Tibial nerve (tissue), 4 donors: ENCODE results near the gene ACADS. TPM values are rescaled to one million over a fixed set of nuclear protein-coding genes. Genes with fewer than 3 reads are reported as not detected.

ENCODE experiments used
- DNase-seq, 2 donors: peaks; one replicate each; pipeline ENCODE4 v3.0.0-alpha.2; 2019; ENCODE audit warnings: low spot score in 2 of 2
- H3K27ac ChIP-seq, 4 donors: fragments of 200-600 bp; sonication (generic) in 3 of 4; one replicate each; pipeline ENCODE4 v1.5.1; 2017 to 2019; ENCODE audit warnings: mild to moderate bottlenecking in 1 of 4
- H3K27me3 ChIP-seq, 2 donors: fragments of 200-600 bp; sonication (generic) in 1 of 2; one replicate each; pipeline versions ENCODE4 v1.5.1 to v1.6.0; 2017 to 2019
- H3K36me3 ChIP-seq, 3 donors: fragments of 200-600 bp; sonication (generic); one replicate each; pipeline ENCODE4 v1.5.1; 2018 to 2019
- H3K4me1 ChIP-seq, 4 donors: fragments of 200-600 bp; sonication (generic) in 3 of 4; one replicate each; pipeline ENCODE4 v1.5.1; 2017 to 2019
- H3K4me3 ChIP-seq, 4 donors: fragments of 200-600 bp; sonication (generic) in 3 of 4; one replicate each; pipeline ENCODE4 v1.5.1; 2017 to 2019; ENCODE audit warnings: mild to moderate bottlenecking in 1 of 4, moderate library complexity in 1 of 4
- H3K9me3 ChIP-seq, 4 donors: fragments of 200-600 bp; sonication (generic) in 3 of 4; one replicate each; pipeline ENCODE4 v1.5.1; 2017 to 2019
- CTCF ChIP-seq, 5 experiments: fragments of 200-600 bp in 3 of 5; fragments of 450-650 bp in 2 of 5; sonication (generic) in 3 of 5; IDR thresholded peaks; one replicate each; pipeline ENCODE4 v1.5.1; 2016 to 2019; ENCODE audit warnings: antibody characterized with exemption in 5 of 5, mild to moderate bottlenecking in 3 of 5, moderate library complexity in 2 of 5
- EP300 ChIP-seq, 2 donors: sonication (generic); formaldehyde crosslinking; IDR thresholded peaks; one replicate each; pipeline ENCODE4 v1.6.1; 2017; ENCODE audit warnings: antibody characterized with exemption in 2 of 2, mild to moderate bottlenecking in 1 of 2
- POLR2A ChIP-seq, 2 donors: fragments of 450-650 bp; IDR thresholded peaks; one replicate each; pipeline ENCODE4 v1.6.1; 2017; ENCODE audit warnings: antibody characterized with exemption in 2 of 2, mild to moderate bottlenecking in 2 of 2, moderate library complexity in 2 of 2
- WGBS, 2 donors: methylation state at CpG; one replicate each; pipeline ENCODE4 v1.1.5; 2018; 5-methylcytosine and 5-hydroxymethylcytosine counted together
- total RNA-seq, 4 donors: library from RNA; depleted of rRNA; stranded (reverse); fragments of >200 nt; gene quantifications; one replicate each; pipeline ENCODE4 v1.1.0, GENCODE V29; 2016

ACADS gene
- total RNA-seq, 4 donors from 2014 or later = 24.7 to 53.4 (median 34.3) TPM

DNA sequence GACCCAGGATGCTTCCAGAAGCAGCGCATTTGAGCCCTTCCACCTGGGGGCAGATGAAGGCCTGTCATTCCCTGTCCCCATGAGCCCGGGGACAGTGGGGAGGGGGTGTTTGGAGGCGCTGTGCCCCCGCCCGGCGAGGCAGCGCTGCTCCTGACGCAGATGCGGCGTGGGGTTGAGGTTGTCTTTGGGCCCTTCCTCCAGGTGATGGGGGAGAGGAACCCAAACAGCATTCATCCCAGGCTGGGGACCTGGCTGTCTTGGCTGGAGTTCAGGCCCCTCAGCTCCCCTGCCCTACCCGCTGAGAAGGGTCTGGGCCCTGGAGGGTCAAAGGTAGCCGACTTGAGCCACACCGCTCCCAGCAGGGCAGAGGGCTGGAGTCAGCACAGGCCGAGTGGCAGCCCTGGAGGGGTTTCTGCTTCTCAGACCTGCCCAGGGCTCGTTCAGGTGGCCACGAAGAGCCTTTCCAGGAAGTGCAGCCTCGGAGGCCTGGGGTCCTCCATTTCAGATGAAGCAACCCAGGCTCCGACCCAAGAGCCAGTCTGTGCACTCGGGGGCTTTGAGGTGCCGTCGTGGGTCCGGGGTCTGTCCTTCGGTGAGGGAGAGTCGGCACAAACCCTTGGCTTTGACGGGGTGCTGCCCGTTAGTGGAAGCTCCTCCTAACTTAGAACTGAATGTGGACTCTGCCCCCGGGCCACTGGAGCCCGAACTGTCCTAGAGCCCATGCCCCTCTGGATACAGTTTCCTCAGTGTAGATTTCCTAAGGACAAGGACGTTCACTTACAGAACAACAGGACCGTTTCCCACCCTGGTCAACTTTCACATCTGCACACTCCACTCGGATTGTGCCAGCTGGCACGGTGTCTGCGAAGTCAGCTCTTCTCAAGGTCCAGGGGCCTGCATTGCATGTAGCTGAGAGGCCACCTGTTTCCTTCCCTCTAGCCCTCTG lies 16.1 kb downstream of the ACADS start:
- Histone ChIP-seq H3K4me3 (no peak overlapping the region), H3K36me3 (peaks cover 0 to 37% (median 0%) of the 10 kb centered on the region in 3 donors), H3K27me3 (no peaks in the 10 kb centered on the region), H3K9me3 (no peaks in the 10 kb centered on the region), H3K4me1 (no peaks in the 10 kb centered on the region), H3K27ac (no peak overlapping the region)
- DNase-seq = no peak
- TF ChIP-seq EP300 (IDR thresholded peaks at IDR 0.05) (no peak), CTCF (IDR thresholded peaks at IDR 0.05) (no peak), POLR2A (IDR thresholded peaks at IDR 0.05) (no peak)
- 77 to 78% methylated on average over 27 to 30 of the region's 33 CpGs for WGBS, 2 donors

DNA sequence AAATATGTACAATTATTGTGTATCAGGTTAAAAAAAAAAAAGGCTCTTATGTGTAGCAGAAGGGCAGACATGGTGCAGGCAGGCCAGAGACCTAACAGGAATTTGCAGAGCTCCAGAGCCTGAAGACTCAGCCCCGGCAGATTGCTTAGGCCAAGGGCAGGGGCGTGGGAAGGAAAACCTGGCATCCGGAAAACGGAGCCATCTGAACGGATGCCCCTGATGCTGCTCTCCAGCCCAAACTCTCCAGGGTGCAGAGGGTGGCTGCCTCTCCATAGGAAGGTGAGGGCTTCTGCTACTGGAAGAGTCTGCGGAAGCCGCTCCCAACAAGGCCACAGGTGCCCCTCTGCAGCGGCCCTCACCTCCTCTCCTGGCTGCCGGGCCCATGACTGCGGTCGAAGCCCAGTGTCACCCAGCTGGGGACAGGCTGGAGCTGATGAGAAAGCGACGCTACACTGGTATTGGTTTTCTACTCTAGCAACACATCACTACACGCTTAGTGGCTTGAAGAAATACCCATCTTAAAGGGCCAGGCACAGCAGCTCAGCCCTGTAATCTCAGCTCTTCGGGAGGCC lies 19.4 kb downstream of the ACADS start:
- H3K36me3 ChIP-seq = peaks cover 0 to 5% (median 0%) of the 10 kb centered on the region in 3 donors
- no peak overlapping the region for H3K4me3 ChIP-seq
- H3K9me3 ChIP-seq = no peaks in the 10 kb centered on the region
- WGBS, 2 donors = 87 to 88% methylated on average over 15 of the region's 15 CpGs
- H3K27me3 ChIP-seq = no peaks in the 10 kb centered on the region
- H3K4me1 ChIP-seq = no peaks in the 10 kb centered on the region
- no peak for TF ChIP-seq POLR2A (IDR thresholded peaks at IDR 0.05)
- TF ChIP-seq EP300 (IDR thresholded peaks at IDR 0.05) = no peak
- no peak for TF ChIP-seq CTCF (IDR thresholded peaks at IDR 0.05)
- DNase-seq = no peak
- H3K27ac ChIP-seq = no peak overlapping the region

DNA sequence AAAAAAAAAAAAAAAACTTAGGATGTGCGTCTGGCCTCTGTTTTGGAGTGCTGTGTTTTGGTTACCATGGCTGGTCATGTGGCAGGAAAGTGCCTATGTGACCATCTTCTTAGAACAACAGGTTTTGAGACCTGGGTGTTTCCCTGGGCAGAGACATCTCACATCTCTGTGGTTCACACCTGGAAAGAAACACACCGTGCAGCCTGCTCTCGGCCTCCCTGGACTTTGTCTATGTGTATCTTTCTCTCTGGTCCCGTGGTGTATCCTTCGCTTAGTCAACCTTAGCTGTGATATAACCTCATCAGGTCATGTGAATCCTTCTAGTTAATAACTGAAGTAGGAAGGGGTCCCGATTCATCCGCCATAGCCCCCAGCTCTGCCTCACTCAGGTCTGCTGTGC lies 22.6 kb downstream of the ACADS start:
- 89 to 90% methylated on average over 7 of the region's 7 CpGs for WGBS, 2 donors
- TF ChIP-seq EP300 (IDR thresholded peaks at IDR 0.05) (no peak), CTCF (IDR thresholded peaks at IDR 0.05) (no peak), POLR2A (IDR thresholded peaks at IDR 0.05) (no peak)
- Histone ChIP-seq H3K36me3 (no peaks in the 10 kb centered on the region), H3K9me3 (no peaks in the 10 kb centered on the region), H3K4me3 (no peak overlapping the region), H3K27me3 (no peaks in the 10 kb centered on the region), H3K4me1 (no peaks in the 10 kb centered on the region), H3K27ac (no peak overlapping the region)
- DNase-seq = no peak

GRCh38 chr12:120749256-120749655 lies 23.6 kb downstream of the ACADS start:
- TF ChIP-seq CTCF (IDR thresholded peaks at IDR 0.05) = no peak
- no peaks in the 10 kb centered on the region for H3K4me1 ChIP-seq
- H3K4me3 ChIP-seq = no peak overlapping the region
- H3K9me3 ChIP-seq = no peaks in the 10 kb centered on the region
- no peak for DNase-seq
- H3K36me3 ChIP-seq = no peaks in the 10 kb centered on the region
- 76 to 79% methylated on average over 5 of the region's 5 CpGs for WGBS, 2 donors
- H3K27me3 ChIP-seq = no peaks in the 10 kb centered on the region
- H3K27ac ChIP-seq = no peak overlapping the region

- Histone ChIP-seq H3K4me1 (no peaks in the 10 kb centered on the region), H3K27ac (no peak overlapping the region), H3K4me3 (no peak overlapping the region), H3K27me3 (no peaks in the 10 kb centered on the region), H3K9me3 (peaks cover 0 to 8% (median 0%) of the 10 kb centered on the region in 4 donors), H3K36me3 (no peaks in the 10 kb centered on the region)
- WGBS, 2 donors = 95 to 96% methylated on average over 5 of the region's 5 CpGs
- no peak for DNase-seq
- no peak for TF ChIP-seq POLR2A (IDR thresholded peaks at IDR 0.05)
- TF ChIP-seq CTCF (IDR thresholded peaks at IDR 0.05) = no peak
- TF ChIP-seq EP300 (IDR thresholded peaks at IDR 0.05) = no peak
Measured at GRCh38 chr12:120750806-120751205, 25.2 kb downstream of the ACADS start.
